ENCODE results near the gene ARAP3.
A peak's percentile ranks its signal among the peaks of the same experiment; 100 is the strongest.

Gene ARAP3

DNA sequence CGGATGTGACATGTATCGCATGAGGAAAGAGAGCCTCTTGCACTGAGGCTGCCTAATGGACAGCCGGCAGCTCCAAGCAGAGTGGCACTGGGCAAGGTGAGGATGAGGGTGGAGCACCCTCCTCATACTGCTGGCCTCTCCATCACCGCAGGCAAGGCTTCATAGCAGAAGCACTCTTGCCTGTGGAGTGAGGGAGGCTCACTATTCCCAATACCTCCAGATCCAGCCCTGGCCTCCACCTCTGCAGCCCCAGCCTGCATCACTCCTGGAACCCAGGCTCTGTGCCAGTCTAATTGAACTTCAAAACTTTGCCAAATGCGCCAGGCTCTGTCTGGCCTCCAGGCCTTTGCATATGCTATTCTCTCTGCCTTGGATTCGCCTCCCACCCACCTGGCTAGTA is 29.7 kb upstream of the ARAP3 start:
- Histone ChIP-seq H3K27me3 (ENCODE audit: control insufficient read depth, insufficient read depth, low read length) (no peaks in the 10 kb centered on the region), H3K36me3 (ENCODE audit: control insufficient read depth, insufficient read depth, low read length) (no peaks in the 10 kb centered on the region), H3K9me3 (ENCODE audit: control insufficient read depth, low read length) (no peaks in the 10 kb centered on the region), H3K4me3 (ENCODE audit: low read length) (no peak overlapping the region), H3K4me1 (ENCODE audit: control insufficient read depth, insufficient read depth, low read length) (no peaks in the 10 kb centered on the region), H3K9ac (ENCODE audit: low read length) (no peak overlapping the region)

DNA sequence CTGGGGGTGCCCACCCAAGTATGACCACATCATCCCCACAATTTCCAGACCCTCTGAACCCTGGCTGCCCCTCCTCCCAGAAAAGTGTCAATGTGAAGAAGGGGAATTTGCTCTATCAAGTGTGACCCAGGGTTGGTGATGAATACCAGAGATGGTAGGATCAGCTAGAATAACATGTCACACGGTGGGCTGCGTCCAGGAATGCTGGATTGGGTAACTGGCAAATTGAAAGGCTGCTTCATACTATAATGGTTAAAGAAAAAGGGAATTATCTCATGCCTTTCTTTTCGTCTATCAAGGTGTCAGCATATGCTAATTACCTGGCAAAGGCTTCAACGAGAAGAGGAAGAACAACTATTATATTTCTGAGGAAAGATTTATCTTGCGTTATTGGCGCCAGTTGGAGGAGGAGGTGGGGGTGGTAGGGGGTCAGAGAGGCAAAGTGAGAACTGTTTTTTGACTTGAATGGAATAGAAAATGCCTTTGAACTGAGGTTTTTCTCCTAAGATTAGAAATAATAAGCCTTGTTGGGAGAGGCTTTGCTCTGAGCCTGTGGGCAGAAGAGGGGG is 27.8 kb upstream of the ARAP3 start:
- Histone ChIP-seq H3K36me3 (ENCODE audit: control insufficient read depth, insufficient read depth, low read length) (no peaks in the 10 kb centered on the region), H3K4me3 (ENCODE audit: low read length) (no peak overlapping the region), H3K4me1 (ENCODE audit: control insufficient read depth, insufficient read depth, low read length) (no peaks in the 10 kb centered on the region), H3K9ac (ENCODE audit: low read length) (no peak overlapping the region), H3K27me3 (ENCODE audit: control insufficient read depth, insufficient read depth, low read length) (no peaks in the 10 kb centered on the region), H3K9me3 (ENCODE audit: control insufficient read depth, low read length) (no peaks in the 10 kb centered on the region)

DNA sequence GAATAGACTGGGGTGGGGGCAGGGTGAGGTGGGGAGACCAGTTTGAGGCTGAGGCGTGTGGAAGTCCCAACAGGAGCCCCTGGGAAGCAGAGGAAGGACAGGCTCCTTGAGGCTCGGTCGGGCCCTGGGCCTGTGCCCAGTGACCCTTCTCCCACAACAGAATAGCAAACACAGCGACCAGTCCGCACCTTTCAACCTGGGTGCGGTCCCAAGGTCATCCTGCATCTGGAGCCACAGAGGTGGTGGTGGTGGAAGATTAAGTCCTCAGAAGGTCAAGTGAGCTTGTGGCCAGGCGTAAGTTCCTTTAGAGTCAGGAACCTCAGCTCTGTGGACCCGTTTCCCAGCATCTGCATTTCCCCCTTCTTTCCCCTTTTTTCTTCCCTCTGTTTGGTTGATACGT is 26.0 kb upstream of the ARAP3 start:
- H3K9ac ChIP-seq (ENCODE audit: low read length) = no peak overlapping the region
- no peak overlapping the region for H3K4me3 ChIP-seq (ENCODE audit: low read length)
- no peaks in the 10 kb centered on the region for H3K9me3 ChIP-seq (ENCODE audit: control insufficient read depth, low read length)
- H3K27me3 ChIP-seq (ENCODE audit: control insufficient read depth, insufficient read depth, low read length) = peaks cover 12% of the 10 kb centered on the region
- no peaks in the 10 kb centered on the region for H3K36me3 ChIP-seq (ENCODE audit: control insufficient read depth, insufficient read depth, low read length)
- H3K4me1 ChIP-seq (ENCODE audit: control insufficient read depth, insufficient read depth, low read length) = peaks cover 4% of the 10 kb centered on the region

DNA sequence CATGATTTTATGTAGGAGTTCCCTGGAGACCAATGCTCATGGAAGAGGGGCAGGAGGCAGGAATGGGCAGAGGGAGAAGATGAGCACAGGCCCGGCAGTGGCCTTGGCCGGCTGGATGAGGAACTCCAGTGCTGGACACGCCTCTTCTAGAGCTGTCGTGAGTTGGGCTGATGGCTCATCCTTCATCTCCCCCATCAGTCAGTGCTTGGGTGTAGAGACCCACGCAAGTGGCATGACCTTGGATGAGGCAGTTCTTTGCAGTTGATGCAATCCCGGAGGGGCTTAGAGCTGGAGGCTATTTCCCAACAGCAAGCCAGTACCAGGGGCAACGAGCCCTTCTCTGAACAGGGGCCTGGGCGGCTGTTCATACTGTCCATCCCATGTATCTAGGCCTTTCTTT is 25.5 kb upstream of the ARAP3 start:
- H3K9me3 ChIP-seq (ENCODE audit: control insufficient read depth, low read length) = no peaks in the 10 kb centered on the region
- H3K4me3 ChIP-seq (ENCODE audit: low read length) = no peak overlapping the region
- H3K36me3 ChIP-seq (ENCODE audit: control insufficient read depth, insufficient read depth, low read length) = no peaks in the 10 kb centered on the region
- no peak overlapping the region for H3K9ac ChIP-seq (ENCODE audit: low read length)
- peaks cover 4% of the 10 kb centered on the region for H3K4me1 ChIP-seq (ENCODE audit: control insufficient read depth, insufficient read depth, low read length)
- peaks cover 12% of the 10 kb centered on the region for H3K27me3 ChIP-seq (ENCODE audit: control insufficient read depth, insufficient read depth, low read length)

DNA sequence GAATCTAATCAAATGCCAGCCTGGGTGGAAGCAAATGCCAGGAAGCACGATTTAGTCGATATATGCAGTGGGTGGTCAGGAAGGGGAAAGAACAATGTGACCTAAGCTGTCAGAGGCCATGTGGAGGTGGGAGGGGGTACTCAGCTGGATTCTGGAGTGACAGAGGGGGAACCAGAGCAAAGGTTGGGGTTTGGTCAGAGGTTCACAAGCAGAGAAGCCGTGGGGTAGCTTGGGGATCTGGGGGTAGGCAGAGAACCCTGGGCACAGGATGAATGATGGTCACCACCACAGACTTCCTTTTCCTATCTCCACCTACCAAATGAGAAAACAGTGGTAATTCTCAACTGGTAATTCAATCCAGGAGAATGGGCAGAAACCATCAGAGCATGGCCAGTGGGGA is 24.1 kb upstream of the ARAP3 start:
- no peaks in the 10 kb centered on the region for H3K36me3 ChIP-seq (ENCODE audit: control insufficient read depth, insufficient read depth, low read length)
- peaks cover 4% of the 10 kb centered on the region for H3K4me1 ChIP-seq (ENCODE audit: control insufficient read depth, insufficient read depth, low read length)
- no peak overlapping the region for H3K9ac ChIP-seq (ENCODE audit: low read length)
- no peak overlapping the region for H3K4me3 ChIP-seq (ENCODE audit: low read length)
- peaks cover 22% of the 10 kb centered on the region for H3K27me3 ChIP-seq (ENCODE audit: control insufficient read depth, insufficient read depth, low read length)
- no peaks in the 10 kb centered on the region for H3K9me3 ChIP-seq (ENCODE audit: control insufficient read depth, low read length)

DNA sequence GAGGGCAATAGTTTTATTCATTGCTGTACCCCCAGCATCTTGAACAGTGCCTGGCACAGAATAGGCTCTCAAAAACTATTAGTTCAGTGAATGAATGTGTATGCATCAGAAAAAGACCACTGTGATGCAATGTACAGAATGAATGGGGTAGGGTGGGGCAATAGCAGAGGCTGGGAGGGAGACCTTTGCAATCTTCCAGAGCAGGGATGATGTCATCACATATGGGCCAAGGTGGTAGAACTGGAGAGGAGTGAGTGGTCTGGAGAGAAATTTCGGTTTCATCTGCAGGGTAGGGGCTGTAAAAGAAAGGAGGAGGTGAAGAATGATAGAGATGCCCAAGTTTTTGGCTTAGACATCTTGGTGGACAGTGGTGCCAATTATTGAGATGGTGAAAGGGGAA is 23.4 kb upstream of the ARAP3 start:
- H3K4me1 ChIP-seq (ENCODE audit: control insufficient read depth, insufficient read depth, low read length) = peaks cover 4% of the 10 kb centered on the region
- H3K9me3 ChIP-seq (ENCODE audit: control insufficient read depth, low read length) = no peaks in the 10 kb centered on the region
- peaks cover 28% of the 10 kb centered on the region for H3K27me3 ChIP-seq (ENCODE audit: control insufficient read depth, insufficient read depth, low read length)
- no peak overlapping the region for H3K4me3 ChIP-seq (ENCODE audit: low read length)
- H3K9ac ChIP-seq (ENCODE audit: low read length) = no peak overlapping the region
- H3K36me3 ChIP-seq (ENCODE audit: control insufficient read depth, insufficient read depth, low read length) = no peaks in the 10 kb centered on the region

DNA sequence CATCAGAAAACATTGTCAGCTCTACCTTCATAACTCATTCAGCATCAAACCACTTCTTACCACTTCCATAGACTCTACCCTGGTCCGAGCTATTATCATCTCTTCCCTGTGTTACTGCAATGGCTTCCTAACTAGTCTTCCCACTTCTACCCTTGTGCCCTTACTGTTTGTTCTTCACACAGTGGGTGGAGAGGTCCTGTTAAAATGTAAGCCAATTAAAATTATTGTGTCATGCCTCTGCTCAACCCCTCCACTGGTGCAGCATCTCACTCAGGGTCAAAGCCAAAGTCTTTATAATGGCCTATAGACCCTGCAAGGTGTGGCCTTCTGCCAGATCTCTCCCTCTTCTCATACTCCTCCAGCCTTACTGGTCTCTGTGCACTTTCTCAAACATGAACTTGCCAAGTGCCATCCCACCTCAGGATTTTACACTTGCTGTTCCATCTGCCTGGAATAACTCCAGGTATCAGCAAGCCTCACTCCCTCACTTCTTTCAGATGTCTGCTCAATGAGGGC is 22.8 kb upstream of the ARAP3 start:
- Histone ChIP-seq H3K27me3 (ENCODE audit: control insufficient read depth, insufficient read depth, low read length) (peaks cover 32% of the 10 kb centered on the region), H3K4me1 (ENCODE audit: control insufficient read depth, insufficient read depth, low read length) (peaks cover 4% of the 10 kb centered on the region), H3K36me3 (ENCODE audit: control insufficient read depth, insufficient read depth, low read length) (no peaks in the 10 kb centered on the region), H3K9me3 (ENCODE audit: control insufficient read depth, low read length) (no peaks in the 10 kb centered on the region), H3K9ac (ENCODE audit: low read length) (no peak overlapping the region), H3K4me3 (ENCODE audit: low read length) (no peak overlapping the region)

DNA sequence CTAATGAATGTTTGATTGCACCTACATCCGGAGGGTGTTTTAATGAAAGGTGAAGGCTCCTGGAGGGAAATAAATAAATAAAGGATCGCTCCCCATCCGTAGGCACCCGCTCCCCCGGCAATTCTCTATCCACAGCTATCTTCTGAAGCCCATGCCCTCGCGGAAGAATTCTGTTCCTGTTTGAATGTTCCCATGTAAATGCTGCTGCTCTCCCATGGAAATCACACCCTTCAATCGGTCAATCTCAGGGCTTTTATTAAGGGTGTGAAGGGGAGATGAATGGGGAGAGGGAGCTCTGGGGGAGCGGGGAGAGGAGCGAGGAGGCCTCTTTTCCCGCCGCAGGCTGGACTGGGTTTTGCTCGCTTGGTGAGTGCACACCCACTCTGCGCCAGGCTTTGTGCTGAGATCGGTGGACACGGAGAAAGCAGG is 21.1 kb upstream of the ARAP3 start:
- Histone ChIP-seq H3K4me3 (ENCODE audit: low read length) (no peak overlapping the region), H3K9me3 (ENCODE audit: control insufficient read depth, low read length) (no peaks in the 10 kb centered on the region), H3K9ac (ENCODE audit: low read length) (peak overlapping the region; percentile 1), H3K27me3 (ENCODE audit: control insufficient read depth, insufficient read depth, low read length) (peaks cover 35% of the 10 kb centered on the region), H3K4me1 (ENCODE audit: control insufficient read depth, insufficient read depth, low read length) (peaks cover 4% of the 10 kb centered on the region), H3K36me3 (ENCODE audit: control insufficient read depth, insufficient read depth, low read length) (no peaks in the 10 kb centered on the region)

DNA sequence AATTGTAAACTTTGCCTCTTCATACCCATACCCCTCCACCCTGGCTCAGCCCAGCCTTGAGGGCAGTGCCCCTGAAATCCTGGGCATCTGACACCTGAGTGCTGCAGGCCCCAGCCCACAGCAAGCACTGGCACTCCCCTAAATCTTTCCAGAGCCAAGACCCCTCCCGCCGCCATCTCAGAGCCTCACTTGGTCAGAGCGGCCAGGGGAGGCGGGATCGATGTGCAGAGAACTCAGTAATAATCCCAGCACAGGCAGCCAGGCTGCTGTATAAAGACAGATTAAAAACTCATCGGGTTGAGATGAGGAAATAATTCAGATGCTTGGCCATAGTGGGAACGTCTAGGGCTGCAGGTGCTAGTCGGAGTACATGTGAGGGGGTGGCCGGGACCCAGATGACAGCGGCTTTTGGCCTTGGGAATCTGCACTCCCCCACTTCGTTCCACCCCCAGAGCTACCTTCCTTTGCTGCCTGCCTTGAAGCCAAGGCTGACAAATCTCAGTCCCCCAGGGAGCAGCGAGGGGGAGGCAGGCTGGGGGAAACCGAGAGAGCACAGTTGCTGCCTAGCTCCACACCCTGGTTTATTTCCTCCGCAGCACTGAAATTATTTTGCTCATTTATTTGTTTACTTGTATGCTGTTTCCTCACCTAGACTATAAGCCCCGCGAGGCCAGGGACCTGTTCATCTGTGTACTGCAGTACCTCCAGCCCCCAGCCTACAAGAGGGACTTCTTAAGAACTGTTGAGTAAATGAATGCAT is 19.5 kb upstream of the ARAP3 start:
- no peaks in the 10 kb centered on the region for H3K36me3 ChIP-seq (ENCODE audit: control insufficient read depth, insufficient read depth, low read length)
- H3K4me3 ChIP-seq (ENCODE audit: low read length) = no peak overlapping the region
- peaks cover 4% of the 10 kb centered on the region for H3K4me1 ChIP-seq (ENCODE audit: control insufficient read depth, insufficient read depth, low read length)
- H3K9ac ChIP-seq (ENCODE audit: low read length) = no peak overlapping the region
- peaks cover 35% of the 10 kb centered on the region for H3K27me3 ChIP-seq (ENCODE audit: control insufficient read depth, insufficient read depth, low read length)
- no peaks in the 10 kb centered on the region for H3K9me3 ChIP-seq (ENCODE audit: control insufficient read depth, low read length)

DNA sequence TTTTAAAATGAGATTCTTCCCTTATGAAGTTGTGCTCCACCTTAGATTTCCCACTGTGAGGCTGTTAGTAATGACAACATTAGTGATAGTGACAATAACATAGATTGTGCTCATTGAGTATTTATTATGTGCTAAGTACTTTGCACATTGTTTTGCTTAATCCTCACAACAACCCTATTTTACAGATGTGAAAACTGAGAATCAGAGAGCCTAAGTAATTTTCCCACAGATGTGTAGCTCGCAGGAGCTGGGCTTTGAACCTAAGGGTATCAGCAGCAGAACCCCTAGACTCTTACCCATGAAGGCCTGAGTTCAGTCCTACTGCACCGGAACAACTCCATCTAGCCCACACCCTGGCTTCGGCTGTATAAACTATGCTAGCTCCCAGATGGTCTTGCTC is 15.6 kb upstream of the ARAP3 start:
- Histone ChIP-seq H3K36me3 (ENCODE audit: control insufficient read depth, insufficient read depth, low read length) (no peaks in the 10 kb centered on the region), H3K4me1 (ENCODE audit: control insufficient read depth, insufficient read depth, low read length) (peaks cover 8% of the 10 kb centered on the region), H3K27me3 (ENCODE audit: control insufficient read depth, insufficient read depth, low read length) (peaks cover 23% of the 10 kb centered on the region), H3K9ac (ENCODE audit: low read length) (no peak overlapping the region), H3K9me3 (ENCODE audit: control insufficient read depth, low read length) (no peaks in the 10 kb centered on the region), H3K4me3 (ENCODE audit: low read length) (no peak overlapping the region)

DNA sequence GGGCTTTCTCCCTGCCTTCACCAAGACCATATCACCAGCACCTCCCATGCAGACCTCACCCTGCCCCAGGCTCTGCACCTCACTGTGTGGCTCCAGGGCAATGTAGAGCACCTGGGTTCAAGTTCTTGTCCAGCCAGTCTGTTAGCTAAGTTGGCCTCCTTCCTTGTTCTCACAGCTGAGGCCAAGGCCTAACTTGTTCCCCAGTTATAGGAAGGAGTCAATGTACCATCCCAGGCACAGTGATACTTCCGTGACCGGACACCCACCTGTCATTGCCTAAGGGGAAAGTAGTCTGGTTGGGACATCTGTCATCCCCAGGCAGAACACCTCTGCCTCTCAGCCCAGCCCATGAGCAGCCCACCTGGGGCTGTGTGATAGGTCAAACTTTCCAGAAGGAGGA is 14.4 kb upstream of the ARAP3 start:
- Histone ChIP-seq H3K36me3 (ENCODE audit: control insufficient read depth, insufficient read depth, low read length) (no peaks in the 10 kb centered on the region), H3K9me3 (ENCODE audit: control insufficient read depth, low read length) (no peaks in the 10 kb centered on the region), H3K27me3 (ENCODE audit: control insufficient read depth, insufficient read depth, low read length) (peaks cover 19% of the 10 kb centered on the region), H3K4me1 (ENCODE audit: control insufficient read depth, insufficient read depth, low read length) (peaks cover 12% of the 10 kb centered on the region), H3K9ac (ENCODE audit: low read length) (no peak overlapping the region), H3K4me3 (ENCODE audit: low read length) (no peak overlapping the region)

DNA sequence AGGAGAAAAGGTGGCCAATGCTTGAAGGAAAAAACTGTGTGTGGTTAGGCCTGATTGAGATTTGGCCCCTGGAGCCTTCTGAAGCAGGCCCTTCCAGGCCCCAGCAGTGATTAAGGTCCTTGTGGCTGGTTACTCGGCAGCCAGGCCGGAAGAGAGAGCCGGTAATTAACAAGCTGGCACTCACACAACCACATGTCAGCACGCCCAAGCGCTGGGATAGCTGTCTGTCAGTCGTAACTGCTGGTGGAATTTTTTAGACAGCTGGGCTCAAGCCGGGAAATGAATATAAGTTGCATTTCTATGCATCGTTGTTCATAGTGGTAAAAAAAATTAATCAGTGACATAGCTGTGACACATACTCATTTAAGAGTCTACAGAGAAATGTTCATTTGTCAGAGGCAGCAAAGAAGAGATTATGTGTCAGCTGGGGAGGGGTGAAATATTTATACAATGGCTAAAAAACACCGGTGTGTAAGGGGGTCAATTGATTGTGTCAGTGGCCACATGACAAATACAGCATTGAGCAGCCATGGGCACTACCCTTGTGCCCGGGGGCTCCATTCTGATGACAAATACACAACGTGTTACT is 13.7 kb upstream of the ARAP3 start:
- H3K4me3 ChIP-seq (ENCODE audit: low read length) = no peak overlapping the region
- peaks cover 12% of the 10 kb centered on the region for H3K4me1 ChIP-seq (ENCODE audit: control insufficient read depth, insufficient read depth, low read length)
- H3K36me3 ChIP-seq (ENCODE audit: control insufficient read depth, insufficient read depth, low read length) = no peaks in the 10 kb centered on the region
- H3K27me3 ChIP-seq (ENCODE audit: control insufficient read depth, insufficient read depth, low read length) = peaks cover 15% of the 10 kb centered on the region
- no peak overlapping the region for H3K9ac ChIP-seq (ENCODE audit: low read length)
- no peaks in the 10 kb centered on the region for H3K9me3 ChIP-seq (ENCODE audit: control insufficient read depth, low read length)
